GM11168 (cell line): ENCODE data around the gene ARF1.

ENCODE experiments used
- in situ Hi-C: fragments of 300-500 bp; cut with MboI; formaldehyde crosslinking; loops from one replicate; pipeline ENCODE4 v1.12.0; 2022; ENCODE audit warnings: low sequenced_read_pairs; ENCODE audit not compliant: unreplicated experiment

ARF1 gene

DNA sequence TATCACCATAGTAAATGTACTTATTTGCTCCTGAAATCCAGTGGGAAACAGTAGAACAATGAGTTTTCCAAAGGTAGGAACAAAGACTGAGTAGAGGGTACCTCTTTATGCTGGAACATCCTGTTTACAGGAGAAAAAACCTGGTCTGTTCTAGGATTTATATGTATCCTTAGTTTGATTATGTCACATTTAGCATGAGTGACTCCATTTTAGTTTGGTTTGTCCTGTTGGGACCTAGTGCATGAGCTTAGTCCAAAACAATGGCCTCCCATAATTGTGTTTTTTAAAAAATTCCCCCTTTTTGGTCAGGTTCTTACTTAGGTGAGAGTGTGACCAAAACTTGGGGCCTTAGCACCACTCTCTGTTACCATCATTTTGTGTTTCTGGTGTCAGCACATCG, 30.1 kb downstream of the ARF1 start:
- in situ Hi-C loops: no loop called here

DNA sequence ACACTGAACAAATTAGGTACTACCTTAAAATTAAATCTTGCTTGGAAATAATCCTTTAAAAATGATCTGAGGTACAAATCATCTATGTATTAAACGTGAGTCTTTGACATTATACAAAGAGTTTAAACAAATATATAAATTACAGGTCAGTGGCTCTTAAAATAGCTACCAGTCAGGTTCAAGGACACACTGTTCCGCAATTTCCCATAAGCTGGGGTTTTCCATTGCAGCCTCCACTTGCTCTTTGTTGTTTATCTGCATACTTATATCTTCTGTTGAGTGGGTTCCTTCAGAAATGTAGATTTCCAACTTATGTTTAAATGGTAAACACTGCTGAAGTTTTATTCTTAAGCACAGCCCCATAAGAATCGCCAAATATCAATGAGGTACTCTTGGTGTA, 32.3 kb downstream of the ARF1 start:
- in situ Hi-C loops: no loop called here

DNA sequence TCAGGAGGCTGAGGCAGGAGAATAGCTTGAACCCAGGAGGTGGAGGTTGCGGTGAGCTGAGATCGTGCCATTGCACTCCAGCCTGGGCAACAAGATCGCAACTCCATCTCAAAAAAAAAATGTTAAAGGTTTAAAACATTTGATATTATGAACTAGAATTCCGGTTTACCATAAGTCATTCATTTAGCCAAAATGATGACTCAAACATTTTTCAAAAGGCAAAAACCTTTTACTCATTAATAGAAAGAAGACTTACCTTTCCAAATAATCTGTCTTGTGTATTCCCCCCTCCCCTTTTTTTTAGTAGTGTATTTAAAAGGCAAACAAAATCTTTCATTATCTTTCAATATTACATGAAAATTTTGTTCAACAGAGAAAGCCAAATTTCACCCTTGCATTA, 34.8 kb downstream of the ARF1 start:
- in situ Hi-C loops: no loop called here

DNA sequence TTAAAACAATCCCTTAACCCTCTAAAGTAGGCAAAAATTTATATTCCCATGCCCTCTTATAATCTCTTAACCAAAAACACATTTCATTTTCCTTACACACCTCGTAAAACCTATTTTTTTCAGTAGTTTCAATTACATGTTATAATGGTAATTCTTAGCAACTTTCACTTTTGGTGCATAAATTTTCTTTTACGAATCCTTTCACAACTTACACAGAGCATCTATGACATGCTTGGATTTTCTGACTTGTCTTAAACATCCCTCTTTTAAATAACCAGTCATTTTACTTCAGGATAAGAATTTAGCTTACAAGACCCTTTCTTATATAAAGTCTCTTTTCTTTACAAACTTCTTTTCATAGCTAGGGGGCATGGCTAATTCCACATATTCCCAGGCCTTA, 35.5 kb downstream of the ARF1 start:
- in situ Hi-C loops: no loop called here

DNA sequence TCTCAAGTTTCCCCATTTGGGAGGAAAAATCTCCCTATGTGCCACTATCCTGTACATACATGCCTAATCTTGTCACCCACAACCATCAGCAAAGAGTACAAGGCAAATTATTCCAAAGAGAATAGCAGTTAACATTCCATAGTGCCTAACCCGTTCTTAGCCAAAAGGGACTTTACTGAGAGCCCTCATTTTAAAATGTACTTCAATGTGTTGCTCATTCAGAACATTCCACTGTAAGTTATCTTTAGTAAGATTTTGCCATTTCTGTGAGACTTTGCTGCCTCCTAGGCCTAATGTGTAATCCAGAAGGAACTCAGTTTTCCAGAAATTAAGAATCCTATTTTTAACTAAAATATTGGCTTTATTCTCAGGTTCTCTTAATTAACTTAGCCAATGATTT, 37.8 kb downstream of the ARF1 start:
- in situ Hi-C loops: no loop called here

DNA sequence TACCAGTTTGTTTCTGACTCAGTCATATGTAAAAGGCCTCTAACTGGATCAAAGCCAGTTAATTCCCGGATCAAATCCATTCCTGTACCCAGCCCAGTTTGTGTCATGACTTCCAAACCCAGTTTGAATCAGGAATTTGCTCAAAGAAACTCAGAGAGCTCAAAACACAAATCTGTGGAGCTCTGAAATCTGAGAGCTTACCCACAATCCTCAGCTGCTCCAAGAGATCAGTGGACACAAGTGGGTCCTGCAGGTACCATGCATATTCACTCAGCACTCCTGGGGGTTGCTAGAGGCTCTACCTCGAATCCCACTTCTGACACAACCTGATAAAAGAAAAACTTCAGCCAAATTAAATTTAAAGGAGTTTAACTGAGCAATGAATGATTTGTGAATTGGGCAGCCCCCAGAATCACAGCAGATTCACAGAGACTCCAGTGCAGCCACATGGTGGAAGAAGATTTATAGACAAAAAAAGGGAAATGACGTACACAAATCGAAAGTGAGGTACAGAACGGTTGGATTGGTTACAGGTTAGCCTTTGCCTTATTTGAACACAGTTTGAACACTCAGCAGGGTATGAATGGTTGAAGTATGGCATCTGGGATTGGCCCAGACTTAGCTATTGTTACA, 38.5 kb downstream of the ARF1 start:
- in situ Hi-C loops: no loop called here

DNA sequence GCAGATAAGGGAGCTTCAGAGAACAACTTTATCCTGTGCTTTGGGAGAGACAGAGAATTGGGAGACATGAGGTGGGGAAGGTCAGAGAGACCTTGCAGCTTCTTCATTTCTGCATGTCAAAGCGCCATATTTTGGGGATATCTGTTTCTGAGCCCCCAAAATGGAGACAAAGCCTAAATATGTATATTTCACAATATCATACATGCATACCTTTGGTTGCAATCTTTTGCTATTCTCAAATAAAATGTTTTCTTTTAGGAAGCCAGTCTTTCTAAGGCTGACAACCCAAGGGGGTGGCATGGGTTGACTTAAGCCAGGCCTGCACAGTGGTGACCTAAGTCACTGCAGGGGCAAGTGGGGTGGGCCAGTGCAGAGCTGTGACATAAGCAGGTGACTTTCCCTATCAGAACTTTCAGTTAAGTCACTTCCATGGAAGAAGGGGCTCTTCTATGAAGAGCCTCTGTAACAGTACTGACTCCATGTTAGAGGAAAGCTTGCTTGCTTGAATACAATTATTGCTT, 40.5 kb downstream of the ARF1 start:
- in situ Hi-C loops: no loop called here

DNA sequence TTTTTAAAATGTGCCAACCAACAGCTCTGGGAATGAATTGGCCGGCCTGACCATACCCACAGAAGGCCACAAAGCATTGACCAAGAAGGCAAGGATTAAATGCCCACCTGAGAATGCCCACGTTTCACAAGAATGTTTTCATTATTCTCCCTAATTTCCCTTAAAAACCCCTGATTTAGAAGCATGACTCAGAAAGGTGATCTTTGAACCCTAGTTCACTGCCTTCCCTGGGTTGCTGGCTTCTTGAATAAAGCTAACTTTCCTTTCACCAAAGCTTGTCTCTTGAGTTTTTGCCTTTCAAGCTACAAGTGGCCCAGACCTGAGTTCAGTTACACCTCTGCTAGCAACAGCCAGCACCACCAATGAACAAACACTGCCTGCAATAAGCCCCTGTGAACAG, 41.0 kb downstream of the ARF1 start:
- in situ Hi-C loops: no loop called here

DNA sequence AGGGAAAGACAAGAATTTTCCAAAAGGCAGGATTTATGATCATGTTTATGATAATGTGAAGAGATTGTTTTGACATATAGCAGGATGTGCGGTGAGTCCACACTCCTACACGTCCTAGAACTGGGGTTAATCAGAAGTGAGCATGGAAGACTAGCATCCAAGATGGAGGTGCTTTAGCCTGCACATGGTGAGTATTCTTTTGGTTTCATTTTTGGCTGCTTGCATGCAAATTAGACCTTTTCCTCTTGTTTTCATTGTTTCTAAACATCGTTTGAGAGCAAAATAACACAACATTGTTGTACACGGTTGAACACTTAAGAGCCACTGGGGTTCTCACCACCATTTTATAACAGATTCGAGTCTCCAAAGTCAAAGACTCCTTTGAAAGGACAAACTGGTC, 42.7 kb downstream of the ARF1 start:
- in situ Hi-C loops: no loop called here

DNA sequence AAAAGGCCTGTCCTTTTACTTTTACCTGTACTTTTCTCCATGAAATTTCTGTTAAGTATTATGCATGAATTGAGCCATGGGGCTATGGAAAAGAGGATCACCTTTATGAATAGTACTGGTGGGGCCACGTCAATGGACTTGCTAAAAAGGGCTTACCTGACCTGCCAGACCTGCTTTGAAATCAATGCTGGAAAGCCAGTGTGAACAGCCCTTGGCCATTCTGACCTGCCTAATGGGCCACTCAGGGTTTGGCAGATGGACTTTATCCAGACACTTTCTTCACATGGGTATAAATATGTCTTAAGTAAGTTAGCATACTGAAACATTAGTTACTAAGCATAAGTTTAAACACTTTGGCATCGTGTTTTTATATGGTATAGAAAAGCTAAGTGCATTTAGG, 49.3 kb downstream of the ARF1 start:
- in situ Hi-C loops: loop anchor here (5.0 kb wide), 1 partner anchor 36 kb away; the partner anchor contains the start of gene IBA57

DNA sequence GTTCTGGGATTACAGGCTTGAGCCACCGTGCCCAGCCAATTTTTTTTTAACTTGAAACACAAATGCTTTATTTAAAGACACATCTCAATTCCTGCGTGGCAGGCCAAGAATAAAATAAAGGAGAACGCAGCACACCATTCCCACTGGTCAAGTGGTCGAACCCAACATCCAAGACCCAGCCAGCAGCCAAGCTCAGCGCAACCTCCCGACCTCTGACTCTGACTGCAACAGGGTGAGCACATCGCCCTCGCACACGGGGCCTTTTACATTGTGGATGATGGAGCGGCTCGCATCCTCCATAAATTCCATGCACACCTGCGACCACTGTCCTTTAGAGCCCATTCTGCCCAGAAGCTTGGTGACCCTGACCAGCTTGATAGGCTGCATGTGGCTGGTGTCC, 52.1 kb downstream of the ARF1 start:
- in situ Hi-C loops: loop anchor here (5.0 kb wide), 1 partner anchor 33 kb away; the partner anchor contains the start of gene IBA57

DNA sequence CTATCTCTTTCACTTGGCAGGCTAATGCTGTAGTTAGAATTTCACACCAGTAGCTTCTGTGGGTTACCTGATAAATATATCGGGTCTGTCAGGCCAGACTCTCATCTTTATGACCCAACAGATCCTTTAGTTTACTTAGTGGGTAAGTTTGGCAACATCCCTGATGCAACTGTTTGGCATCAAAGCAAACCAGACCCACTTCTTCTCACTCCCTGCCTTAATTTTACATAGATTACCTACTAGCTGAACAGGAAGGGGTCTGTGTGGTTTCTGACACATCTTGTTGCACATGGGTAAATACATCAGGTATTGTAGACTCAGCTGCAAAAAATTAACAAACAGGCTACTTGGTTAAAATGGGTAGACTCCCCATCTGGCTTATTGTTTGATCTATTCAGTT, 54.4 kb downstream of the ARF1 start:
- in situ Hi-C loops: no loop called here

DNA sequence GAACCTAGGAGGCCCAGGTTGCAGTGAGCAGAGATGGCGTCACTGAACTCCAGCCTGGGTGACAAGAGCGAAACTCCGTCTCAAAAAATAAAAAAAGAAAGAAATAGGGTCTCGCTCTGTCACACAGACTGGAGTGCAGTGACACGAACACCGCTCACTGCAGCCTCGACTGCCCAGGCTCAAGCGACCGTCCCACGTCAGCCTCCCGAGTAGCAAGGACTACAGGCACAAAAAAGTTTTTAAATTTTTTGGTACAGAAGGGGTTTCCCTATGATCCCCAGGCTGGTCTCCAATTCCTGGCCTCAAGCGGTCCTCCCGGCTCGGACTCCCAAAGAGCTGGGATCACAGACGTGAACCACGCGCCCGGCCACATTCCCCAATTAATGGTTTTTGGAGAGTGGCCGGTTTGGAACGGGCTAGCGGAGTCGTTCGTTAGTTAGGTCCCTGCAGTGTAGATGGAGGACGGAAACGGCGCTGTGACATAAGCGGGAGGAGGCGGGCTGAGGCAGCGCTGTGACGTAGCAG, 57.0 kb downstream of the ARF1 start:
- in situ Hi-C loops: no loop called here

DNA sequence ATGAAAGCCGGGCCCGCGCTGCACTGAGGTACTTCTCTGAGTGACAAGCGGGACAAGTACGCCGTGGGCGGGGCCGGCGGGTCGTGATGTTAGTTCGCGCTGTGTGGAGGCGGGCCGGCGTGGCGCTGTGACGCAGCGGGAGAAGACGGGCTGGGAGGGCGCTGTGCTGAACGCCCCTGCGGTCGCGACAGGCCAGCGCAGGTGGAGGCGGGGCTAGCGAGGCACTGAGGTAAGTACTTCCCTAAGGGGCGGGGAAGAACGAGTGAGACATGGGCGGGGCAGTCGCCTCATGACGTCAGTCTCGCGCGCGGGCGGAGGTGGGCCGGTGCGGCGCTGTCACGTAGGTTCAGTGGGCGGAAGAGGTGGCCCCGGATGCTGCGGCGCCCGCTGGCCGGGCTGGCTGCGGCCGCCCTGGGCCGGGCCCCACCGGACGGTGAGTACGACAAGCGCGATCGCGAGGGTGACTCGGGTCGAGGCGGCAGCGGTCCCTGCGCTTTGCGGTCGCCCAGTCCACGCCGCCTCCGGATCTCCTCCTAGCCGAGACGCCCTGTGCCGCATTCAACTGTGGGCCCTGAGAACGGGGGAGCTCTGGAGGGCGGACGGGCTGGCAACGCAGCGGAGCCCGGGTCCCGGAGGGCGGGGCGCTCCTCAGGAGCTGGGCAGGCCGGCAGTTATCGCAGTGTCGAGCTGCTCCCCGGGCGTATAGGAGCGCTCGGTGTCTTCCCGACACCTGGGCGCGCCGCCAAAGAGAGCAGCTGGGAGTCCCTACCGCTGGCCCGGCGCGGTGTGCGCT, 57.6 kb downstream of the ARF1 start, which contains the start of gene GUK1:
TSS of gene GUK1 (plus strand) at position 349 of the 793 bp plus-strand sequence. CDS start at position 373, 24 bp downstream.
- in situ Hi-C loops: no loop called here

DNA sequence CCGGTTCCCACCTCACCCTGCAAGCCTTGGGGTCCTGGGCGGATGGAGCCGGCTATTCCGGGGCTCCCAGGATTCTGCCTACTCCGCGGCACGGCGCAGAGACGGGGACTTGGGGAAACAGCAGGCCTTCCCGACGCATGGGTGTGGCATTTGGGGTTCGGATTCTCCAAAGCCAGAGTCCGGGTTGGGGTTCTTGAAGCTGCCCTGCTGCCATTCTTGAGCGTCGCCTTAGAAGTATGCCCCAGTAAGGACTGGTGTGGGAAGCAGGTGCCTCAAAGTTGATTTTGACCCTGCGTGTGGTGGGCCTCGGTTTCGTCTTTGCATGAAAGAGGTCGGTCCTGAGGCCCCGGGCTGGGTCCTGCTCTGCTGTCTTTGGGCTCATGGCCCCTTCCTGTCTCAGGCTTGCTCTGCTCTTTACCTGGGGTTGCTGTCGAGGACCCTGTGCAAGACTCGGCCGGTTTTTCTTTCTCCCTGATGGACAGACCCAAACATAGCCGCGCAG, 58.3 kb downstream of the ARF1 start:
- in situ Hi-C loops: no loop called here

DNA sequence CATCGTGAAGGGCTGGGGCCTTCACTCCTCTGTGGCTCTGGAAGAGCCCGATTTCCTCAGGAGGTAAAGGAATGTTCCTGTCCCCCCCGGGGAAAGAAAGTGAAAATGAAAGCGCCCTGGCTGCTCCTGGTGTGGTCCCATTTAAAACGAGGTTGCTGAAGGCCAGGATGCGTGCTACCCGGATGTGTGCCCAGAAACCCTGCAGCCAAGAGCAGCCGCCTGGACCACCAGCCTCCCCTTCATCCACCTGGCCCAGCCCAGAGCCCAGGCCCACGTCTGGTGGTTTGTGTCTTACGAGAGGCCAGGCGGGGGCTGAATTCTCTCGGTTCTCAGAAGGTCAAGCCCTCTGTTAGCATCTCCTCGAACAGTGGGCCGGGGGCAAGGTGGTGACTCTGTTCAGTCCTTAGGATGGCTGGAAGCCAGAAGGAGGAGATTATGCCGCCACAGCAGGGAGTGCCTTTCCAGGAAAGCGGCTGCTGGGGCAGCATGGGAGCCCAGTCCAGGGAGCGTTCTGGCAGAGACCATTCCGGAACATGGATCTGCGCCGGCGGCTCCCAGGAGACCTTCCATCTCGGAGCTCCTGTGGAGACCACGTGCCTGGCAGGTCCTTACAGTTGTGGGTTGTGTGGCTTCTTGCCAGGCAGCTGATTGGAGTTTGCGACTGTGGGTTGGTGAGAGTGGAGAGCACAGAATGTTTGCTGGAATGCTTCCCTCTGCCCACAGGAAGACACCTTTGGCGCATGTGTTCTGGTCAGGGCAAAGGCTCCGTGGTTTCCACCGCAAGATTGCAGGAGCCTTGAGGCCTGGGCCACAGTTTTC, 58.9 kb downstream of the ARF1 start:
- in situ Hi-C loops: no loop called here

DNA sequence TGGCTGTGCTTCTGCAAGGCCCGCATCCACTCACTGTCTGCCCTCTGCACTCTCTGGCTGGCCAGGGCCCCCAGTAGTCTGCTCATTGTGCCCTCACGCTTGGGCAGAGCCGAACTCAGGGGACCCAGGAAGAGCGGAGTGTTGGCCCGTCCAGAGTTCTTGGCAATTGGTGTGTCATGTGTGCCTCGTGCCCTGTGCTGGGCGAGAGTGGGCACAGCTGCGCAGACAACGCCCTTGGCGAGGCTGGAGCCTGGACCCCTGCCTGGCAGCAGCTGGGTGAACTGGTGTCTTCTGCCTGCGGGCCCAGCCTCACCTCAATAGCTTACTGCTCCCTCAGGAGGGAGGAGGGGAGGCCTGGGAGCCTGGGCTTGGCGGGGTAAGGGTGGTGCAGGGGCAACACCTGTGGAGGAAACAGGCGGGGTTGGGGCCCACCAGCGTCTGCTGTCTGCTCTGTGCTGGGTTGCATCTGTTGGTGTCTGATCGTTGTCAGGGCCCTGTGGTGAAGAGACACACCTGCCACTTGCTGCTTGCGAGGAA, 59.7 kb downstream of the ARF1 start:
- in situ Hi-C loops: no loop called here

DNA sequence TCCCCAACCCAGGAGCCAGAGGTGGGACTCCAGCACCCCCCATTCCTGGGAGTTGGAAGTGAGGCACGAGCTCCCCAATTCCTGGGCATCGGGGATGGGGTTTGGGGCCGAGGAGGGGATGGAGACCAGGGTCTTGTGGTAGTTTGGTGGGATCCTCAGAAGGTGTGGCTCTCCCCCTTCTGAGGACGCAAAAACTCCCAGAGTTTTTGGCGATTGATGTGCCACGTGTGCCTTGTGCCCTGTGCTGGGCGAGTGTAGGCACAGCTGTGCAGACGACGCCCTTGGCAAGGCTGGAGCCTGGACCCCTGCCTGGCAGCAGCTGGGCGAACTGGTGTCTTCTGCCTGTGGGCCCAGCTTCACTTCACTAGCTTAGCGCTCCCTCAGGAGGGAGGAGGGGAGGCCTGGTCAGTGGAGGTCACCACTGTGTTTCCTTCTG, 60.2 kb downstream of the ARF1 start:
- in situ Hi-C loops: no loop called here

DNA sequence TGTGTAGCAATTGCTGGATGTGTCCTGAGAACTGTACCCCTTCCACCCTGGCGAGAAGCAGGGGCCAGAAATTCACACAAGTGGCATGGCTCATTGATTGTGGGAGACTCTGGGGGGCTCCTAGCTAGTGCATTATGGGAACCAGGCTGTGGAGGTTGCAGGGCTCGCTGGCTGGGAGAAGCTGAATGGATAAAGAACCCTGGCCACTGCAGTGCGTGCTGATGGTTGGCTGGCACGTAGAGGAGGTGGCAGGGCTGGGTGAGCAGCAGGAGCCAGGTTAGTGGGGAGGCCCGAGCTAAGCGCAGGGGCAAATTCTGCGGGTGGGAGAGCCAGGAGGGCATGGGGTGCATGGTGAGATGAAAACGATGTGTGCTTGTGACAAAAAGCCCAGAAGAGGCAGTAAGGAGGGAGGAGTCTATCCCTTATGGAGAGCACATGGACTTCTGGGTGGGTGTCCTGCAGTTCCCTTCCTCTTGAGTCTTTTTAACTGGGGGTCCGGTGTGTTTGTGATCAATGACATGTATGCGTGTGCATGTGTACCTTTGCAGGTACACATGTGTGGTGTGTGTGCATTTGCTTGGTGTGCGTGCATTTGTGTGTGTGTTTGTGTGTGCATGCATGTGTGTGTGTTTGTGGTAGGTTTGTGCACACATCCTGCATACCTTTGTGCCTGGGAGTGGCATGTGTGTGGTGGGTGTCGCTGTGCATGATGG, 61.1 kb downstream of the ARF1 start:
- in situ Hi-C loops: no loop called here
